ENCODE data around the gene RNF215.

The RNF215 gene

DNA sequence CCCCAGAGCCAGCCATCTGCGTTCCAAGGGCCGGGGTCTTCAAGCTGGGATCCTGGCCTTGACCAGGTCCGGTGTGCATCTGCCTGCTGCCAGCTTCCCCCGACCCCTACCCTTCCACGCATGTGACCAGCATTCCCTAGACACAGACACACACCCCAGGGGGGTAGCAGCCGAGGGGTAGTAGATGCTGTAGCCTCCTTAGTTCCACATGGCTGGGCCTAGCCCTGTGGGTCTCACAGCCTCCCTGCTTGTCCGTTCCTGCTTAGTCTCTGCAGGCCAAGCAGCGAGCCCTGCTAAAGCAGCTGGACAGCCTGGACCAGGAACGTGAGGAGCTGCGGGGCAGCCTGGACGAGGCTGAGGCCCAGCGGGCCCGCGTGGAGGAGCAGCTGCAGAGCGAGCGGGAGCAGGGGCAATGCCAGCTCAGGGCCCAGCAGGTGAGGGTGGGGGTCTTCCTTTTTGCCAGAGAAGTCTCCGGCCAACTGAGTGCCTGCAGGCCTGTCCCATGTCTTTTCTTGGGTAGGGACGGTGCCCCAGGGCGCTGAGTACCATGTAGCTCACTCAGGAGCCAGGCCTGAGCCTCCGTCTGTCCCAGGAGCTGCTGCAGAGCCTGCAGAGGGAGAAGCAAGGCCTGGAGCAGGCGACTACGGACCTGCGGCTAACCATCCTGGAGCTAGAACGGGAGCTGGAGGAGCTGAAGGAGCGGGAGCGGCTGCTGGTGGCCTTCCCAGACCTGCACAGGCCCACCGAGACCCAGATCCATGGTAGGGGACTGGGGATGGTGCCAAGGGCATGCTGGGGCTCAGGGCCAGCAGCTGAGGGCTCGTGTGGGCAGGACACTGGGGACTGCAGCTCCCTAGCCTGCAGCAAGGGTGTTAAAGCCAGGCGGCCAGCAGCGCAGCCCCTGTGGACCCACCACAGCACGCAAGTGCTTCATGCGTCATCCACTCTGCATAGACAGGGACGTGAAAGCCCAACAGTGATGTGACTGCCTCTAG lies 13.6 kb downstream of the RNF215 start:
- no peak overlapping the region for H3K9ac ChIP-seq (ENCODE audit: low read depth, low read length)
- H3K4me1 ChIP-seq (ENCODE audit: control insufficient read depth, insufficient read depth, low read length): no peaks in the 10 kb centered on the region
- no peak overlapping the region for H3K4me3 ChIP-seq (ENCODE audit: low read depth, low read length)
- H3K36me3 ChIP-seq (ENCODE audit: control insufficient read depth, insufficient read depth, low read length): peaks cover 15% of the 10 kb centered on the region
- no peaks in the 10 kb centered on the region for H3K9me3 ChIP-seq (ENCODE audit: control insufficient read depth, insufficient read depth, low read length)
- H3K27me3 ChIP-seq (ENCODE audit: control insufficient read depth, insufficient read depth, low read length): no peaks in the 10 kb centered on the region
- no peak overlapping the region for H3K27ac ChIP-seq (ENCODE audit: low read depth, low read length)

DNA sequence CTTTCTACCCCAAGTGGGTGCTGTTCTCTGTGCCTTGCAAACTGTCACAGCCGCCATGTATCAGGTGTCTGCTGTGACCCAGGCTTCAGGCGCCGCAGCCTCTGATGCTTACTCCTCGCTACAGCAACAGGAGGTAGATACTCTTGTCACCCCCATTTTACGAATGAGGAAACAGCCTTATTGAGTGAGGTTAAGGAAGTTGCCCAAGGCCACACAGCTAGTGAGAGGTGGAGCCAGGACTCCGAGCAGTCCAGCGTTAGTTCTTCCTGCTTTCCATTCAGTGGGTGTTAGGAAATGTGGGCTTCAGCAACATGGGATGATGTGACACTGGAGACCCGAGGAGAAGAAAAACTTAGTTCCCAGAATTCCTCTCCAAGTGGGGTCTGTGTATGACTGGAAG lies 14.3 kb downstream of the RNF215 start:
- H3K4me1 ChIP-seq (ENCODE audit: control insufficient read depth, insufficient read depth, low read length): no peaks in the 10 kb centered on the region
- H3K4me3 ChIP-seq (ENCODE audit: low read depth, low read length): no peak overlapping the region
- peaks cover 12% of the 10 kb centered on the region for H3K36me3 ChIP-seq (ENCODE audit: control insufficient read depth, insufficient read depth, low read length)
- H3K27ac ChIP-seq (ENCODE audit: low read depth, low read length): no peak overlapping the region
- H3K9me3 ChIP-seq (ENCODE audit: control insufficient read depth, insufficient read depth, low read length): no peaks in the 10 kb centered on the region
- no peak overlapping the region for H3K9ac ChIP-seq (ENCODE audit: low read depth, low read length)
- no peaks in the 10 kb centered on the region for H3K27me3 ChIP-seq (ENCODE audit: control insufficient read depth, insufficient read depth, low read length)

DNA sequence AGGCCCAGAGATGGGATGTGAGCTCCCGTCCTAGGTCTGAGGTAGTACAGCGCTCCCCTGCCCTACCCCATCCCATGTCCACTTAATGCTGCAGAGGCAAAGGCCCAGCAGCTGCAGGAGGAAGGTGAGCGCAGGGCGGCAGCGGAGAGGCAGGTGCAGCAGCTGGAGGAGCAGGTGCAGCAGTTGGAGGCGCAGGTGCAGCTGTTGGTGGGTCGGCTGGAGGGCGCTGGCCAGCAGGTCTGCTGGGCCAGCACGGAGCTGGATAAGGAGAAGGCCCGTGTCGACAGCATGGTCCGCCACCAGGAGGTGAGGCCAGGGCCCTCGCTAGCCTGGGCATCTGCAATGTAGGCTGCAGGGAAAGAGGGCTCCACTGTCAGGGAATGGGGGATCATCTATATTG lies 15.2 kb downstream of the RNF215 start:
- no peak overlapping the region for H3K9ac ChIP-seq (ENCODE audit: low read depth, low read length)
- no peak overlapping the region for H3K4me3 ChIP-seq (ENCODE audit: low read depth, low read length)
- H3K4me1 ChIP-seq (ENCODE audit: control insufficient read depth, insufficient read depth, low read length): no peaks in the 10 kb centered on the region
- no peaks in the 10 kb centered on the region for H3K27me3 ChIP-seq (ENCODE audit: control insufficient read depth, insufficient read depth, low read length)
- H3K27ac ChIP-seq (ENCODE audit: low read depth, low read length): no peak overlapping the region
- peaks cover 3% of the 10 kb centered on the region; the same call in 1 of the 2 replicates for H3K36me3 ChIP-seq (ENCODE audit: control insufficient read depth, insufficient read depth, low read length)
- no peaks in the 10 kb centered on the region for H3K9me3 ChIP-seq (ENCODE audit: control insufficient read depth, insufficient read depth, low read length)

DNA sequence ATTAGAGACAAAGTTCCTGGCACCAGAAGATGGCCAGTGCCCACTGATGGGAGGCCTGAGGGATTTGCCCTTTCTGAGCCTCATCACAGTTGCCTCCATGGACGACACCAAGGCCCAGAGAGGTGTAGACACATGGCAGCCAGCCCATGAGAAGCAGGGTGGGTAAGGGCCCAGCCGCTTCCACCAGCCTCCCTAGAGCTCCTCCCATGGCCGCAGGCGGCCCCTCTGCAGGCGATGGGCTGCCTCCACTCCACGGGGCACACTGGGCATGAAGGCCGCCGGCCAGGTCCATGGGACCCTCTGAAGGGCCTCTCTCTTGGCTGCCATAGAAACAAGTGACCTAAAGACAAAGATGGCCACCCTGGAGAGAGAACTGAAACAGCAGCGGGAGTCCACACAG lies 15.9 kb downstream of the RNF215 start:
- Histone ChIP-seq H3K27me3 (ENCODE audit: control insufficient read depth, insufficient read depth, low read length) (no peaks in the 10 kb centered on the region), H3K9me3 (ENCODE audit: control insufficient read depth, insufficient read depth, low read length) (no peaks in the 10 kb centered on the region), H3K27ac (ENCODE audit: low read depth, low read length) (no peak overlapping the region), H3K9ac (ENCODE audit: low read depth, low read length) (no peak overlapping the region), H3K36me3 (ENCODE audit: control insufficient read depth, insufficient read depth, low read length) (0 out of 2 replicates have a peak, but pooled peaks cover under 1% of the 10 kb centered on the region), H3K4me3 (ENCODE audit: low read depth, low read length) (no peak overlapping the region), H3K4me1 (ENCODE audit: control insufficient read depth, insufficient read depth, low read length) (no peaks in the 10 kb centered on the region)

DNA sequence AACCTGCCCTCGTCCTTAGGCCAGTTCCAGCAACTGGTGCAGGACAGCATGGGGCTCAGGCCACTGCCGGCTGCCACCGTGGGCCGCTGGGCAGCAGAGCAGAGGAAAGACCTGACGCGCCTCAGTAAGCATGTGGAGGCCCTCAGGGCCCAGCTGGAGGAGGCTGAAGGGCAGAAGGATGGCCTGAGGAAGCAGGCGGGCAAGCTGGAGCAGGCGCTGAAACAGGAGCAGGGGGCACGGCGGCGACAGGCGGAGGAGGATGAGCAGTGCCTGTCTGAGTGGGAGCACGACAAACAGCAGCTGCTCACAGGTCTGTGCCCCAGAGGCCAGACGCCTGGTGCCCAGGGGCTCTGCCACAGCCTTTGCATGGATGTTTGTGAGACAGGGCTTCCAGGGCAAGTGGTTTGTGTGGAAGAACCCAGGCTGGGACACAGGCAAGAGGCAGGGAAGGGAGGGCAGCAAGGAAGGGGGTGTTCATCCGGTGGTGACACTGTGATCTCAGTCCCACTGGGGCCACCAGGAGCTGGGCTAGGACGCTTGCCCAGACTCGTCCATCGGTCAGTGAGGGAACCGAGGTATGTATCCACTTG lies 16.5 kb downstream of the RNF215 start:
- H3K9ac ChIP-seq (ENCODE audit: low read depth, low read length): no peak overlapping the region
- H3K27ac ChIP-seq (ENCODE audit: low read depth, low read length): no peak overlapping the region
- H3K27me3 ChIP-seq (ENCODE audit: control insufficient read depth, insufficient read depth, low read length): no peaks in the 10 kb centered on the region
- H3K9me3 ChIP-seq (ENCODE audit: control insufficient read depth, insufficient read depth, low read length): no peaks in the 10 kb centered on the region
- no peaks in the 10 kb centered on the region for H3K4me1 ChIP-seq (ENCODE audit: control insufficient read depth, insufficient read depth, low read length)
- no peak overlapping the region for H3K4me3 ChIP-seq (ENCODE audit: low read depth, low read length)
- H3K36me3 ChIP-seq (ENCODE audit: control insufficient read depth, insufficient read depth, low read length): 0 out of 2 replicates have a peak, but pooled peaks cover 4% of the 10 kb centered on the region

DNA sequence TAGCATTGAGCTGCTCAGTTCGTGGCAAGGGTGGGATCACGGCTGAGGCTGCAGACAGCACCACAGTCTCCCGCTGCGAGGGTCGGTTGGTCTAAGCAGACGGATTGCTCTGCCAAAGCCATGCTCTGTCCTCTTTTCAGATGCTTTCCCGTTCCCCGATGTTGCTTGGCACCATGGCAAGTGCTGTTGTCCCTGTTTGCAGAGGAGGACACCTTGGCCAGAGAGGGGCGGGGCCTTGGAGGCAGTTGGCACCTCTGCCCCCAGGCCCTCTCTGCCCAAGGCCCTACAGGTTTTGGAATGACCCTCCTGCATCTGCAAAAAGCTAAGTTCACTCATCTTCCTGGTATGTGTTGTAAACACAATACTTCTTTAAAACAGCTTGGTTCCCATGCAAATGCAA lies 18.8 kb downstream of the RNF215 start:
- Histone ChIP-seq H3K9me3 (ENCODE audit: control insufficient read depth, insufficient read depth, low read length) (no peaks in the 10 kb centered on the region), H3K4me3 (ENCODE audit: low read depth, low read length) (no peak overlapping the region), H3K27ac (ENCODE audit: low read depth, low read length) (no peak overlapping the region), H3K9ac (ENCODE audit: low read depth, low read length) (no peak overlapping the region), H3K36me3 (ENCODE audit: control insufficient read depth, insufficient read depth, low read length) (0 out of 2 replicates have a peak, but pooled peaks cover 4% of the 10 kb centered on the region), H3K27me3 (ENCODE audit: control insufficient read depth, insufficient read depth, low read length) (no peaks in the 10 kb centered on the region), H3K4me1 (ENCODE audit: control insufficient read depth, insufficient read depth, low read length) (peaks cover under 1% of the 10 kb centered on the region; the same call in 1 of the 2 replicates)

DNA sequence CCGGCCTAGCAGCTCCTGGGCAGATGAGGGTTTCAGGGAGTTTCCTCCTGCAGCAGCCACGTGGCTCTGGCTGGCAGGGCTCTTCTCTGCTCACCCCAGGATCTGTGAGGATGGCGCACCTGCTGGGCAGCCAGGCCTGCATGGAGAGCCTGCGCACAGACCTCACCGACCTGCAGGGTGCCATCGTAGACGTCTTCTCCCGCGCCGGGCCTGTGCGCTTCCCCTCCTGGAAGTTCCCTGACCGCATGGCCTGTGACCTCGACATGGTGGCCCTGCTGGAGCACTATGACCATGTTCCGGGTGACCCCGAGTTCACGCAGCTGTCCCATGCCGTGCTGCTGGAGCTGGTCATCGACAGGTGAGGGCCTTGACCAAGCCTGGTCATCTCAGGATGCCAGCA lies 21.3 kb downstream of the RNF215 start:
- H3K36me3 ChIP-seq (ENCODE audit: control insufficient read depth, insufficient read depth, low read length): 0 out of 2 replicates have a peak, but pooled peaks cover 4% of the 10 kb centered on the region
- H3K27me3 ChIP-seq (ENCODE audit: control insufficient read depth, insufficient read depth, low read length): no peaks in the 10 kb centered on the region
- no peak overlapping the region for H3K4me3 ChIP-seq (ENCODE audit: low read depth, low read length)
- peaks cover 12% of the 10 kb centered on the region for H3K4me1 ChIP-seq (ENCODE audit: control insufficient read depth, insufficient read depth, low read length)
- H3K27ac ChIP-seq (ENCODE audit: low read depth, low read length): no peak overlapping the region
- H3K9ac ChIP-seq (ENCODE audit: low read depth, low read length): no peak overlapping the region
- no peaks in the 10 kb centered on the region for H3K9me3 ChIP-seq (ENCODE audit: control insufficient read depth, insufficient read depth, low read length)

DNA sequence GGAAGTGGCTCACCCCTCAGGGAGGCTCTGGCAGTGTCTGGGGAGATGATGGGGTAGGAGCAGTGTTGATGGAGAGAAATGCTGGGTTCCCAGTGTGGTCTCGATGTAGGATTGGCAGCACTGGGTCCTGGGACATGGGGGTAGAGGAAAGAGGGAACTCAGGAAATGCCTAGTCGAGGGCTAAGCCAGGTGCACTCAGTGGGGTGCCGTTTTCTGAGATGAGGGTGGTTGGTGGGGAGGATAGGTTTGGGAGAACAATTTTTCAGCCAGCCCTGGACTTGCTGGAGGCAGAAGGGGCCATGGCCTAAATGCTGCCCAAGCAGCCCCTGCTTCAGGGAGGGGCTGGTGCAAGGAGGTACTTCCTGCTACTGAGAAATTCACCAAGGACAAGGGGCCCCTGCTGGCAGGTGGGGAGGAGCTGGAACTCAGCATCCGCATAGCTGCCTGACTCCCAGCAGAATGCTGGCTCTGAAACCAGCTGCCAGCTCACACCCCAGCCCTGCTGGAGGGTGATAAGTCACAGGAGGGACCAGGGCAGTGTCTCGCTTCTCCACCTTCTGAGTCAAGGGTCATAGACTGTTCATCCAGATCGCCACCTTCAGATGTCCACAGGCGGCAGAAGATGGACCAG lies 24.4 kb downstream of the RNF215 start:
- 0 out of 2 replicates have a peak, but pooled peaks cover 7% of the 10 kb centered on the region for H3K36me3 ChIP-seq (ENCODE audit: control insufficient read depth, insufficient read depth, low read length)
- H3K9ac ChIP-seq (ENCODE audit: low read depth, low read length): no peak overlapping the region
- H3K4me3 ChIP-seq (ENCODE audit: low read depth, low read length): no peak overlapping the region
- no peaks in the 10 kb centered on the region for H3K27me3 ChIP-seq (ENCODE audit: control insufficient read depth, insufficient read depth, low read length)
- H3K27ac ChIP-seq (ENCODE audit: low read depth, low read length): peak overlapping the region; percentile 50
- peaks cover 20% of the 10 kb centered on the region for H3K4me1 ChIP-seq (ENCODE audit: control insufficient read depth, insufficient read depth, low read length)
- no peaks in the 10 kb centered on the region for H3K9me3 ChIP-seq (ENCODE audit: control insufficient read depth, insufficient read depth, low read length)

DNA sequence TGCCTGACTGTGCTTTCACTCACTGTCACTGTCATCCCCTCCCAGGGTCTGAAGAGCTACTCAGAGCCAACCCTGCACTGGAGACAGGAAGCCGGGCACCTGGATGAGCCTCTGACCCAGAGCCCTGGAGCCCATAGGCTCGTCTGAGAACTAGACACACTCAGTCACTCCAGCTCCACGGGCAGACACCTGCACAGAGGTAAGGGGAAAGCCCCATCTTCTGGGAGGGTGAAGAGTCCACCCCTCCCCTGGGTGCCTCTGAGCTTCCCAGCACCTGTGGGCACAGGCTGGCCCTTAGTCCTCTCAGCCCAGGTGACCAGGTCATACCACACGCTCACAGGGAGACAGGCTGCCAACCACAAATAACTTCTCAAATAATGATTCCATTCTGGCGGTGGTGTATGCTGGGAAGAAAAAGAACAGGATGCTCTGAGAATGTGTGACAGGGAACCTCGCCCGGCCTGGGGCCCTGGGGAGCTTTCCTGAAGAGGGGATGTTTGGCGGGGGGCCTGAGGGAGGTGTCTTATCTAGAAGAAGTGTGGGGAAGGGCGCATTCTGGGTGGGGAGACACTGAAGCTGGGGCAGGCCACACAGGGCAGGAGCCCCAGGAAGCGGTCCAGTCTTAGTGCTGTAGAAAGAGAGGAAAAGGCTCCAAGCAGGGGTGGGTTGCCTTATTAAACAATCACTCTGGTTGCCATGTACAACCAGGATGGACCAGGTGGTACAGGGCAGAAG lies 25.1 kb downstream of the RNF215 start:
- peaks cover 22% of the 10 kb centered on the region for H3K4me1 ChIP-seq (ENCODE audit: control insufficient read depth, insufficient read depth, low read length)
- 0 out of 2 replicates have a peak, but pooled peaks cover 7% of the 10 kb centered on the region for H3K36me3 ChIP-seq (ENCODE audit: control insufficient read depth, insufficient read depth, low read length)
- peak overlapping the region; percentile 27 for H3K27ac ChIP-seq (ENCODE audit: low read depth, low read length)
- no peak overlapping the region for H3K9ac ChIP-seq (ENCODE audit: low read depth, low read length)
- no peaks in the 10 kb centered on the region for H3K27me3 ChIP-seq (ENCODE audit: control insufficient read depth, insufficient read depth, low read length)
- no peaks in the 10 kb centered on the region for H3K9me3 ChIP-seq (ENCODE audit: control insufficient read depth, insufficient read depth, low read length)
- no peak overlapping the region for H3K4me3 ChIP-seq (ENCODE audit: low read depth, low read length)

DNA sequence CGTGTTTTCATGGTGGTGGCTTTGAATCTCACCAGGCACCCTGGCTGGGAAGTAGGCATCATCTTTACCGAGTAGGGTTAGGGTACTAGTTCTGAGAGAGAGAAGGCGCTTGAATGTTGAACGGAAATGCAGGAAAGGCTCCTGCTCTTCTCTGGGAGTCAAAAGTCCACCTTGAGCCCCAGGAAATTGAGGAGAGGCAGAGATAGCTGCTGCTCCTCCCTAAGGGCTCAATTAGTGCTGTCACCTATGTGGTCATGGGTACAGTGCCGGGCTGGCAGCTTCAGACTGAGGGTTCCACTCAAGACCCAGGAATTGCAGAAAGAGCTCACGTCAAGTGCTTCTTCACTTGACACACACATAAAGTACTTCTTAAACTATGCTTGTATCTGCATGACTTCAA lies 28.7 kb downstream of the RNF215 start:
- Histone ChIP-seq H3K4me1 (ENCODE audit: control insufficient read depth, insufficient read depth, low read length) (peaks cover 22% of the 10 kb centered on the region), H3K4me3 (ENCODE audit: low read depth, low read length) (no peak overlapping the region; the same call in 1 of the 2 replicates), H3K36me3 (ENCODE audit: control insufficient read depth, insufficient read depth, low read length) (peaks cover 14% of the 10 kb centered on the region)

More for the DNA sequence above, 28.7 kb downstream of the RNF215 start:
- no peak overlapping the region for H3K27ac ChIP-seq (ENCODE audit: low read depth, low read length)
- H3K9me3 ChIP-seq (ENCODE audit: control insufficient read depth, insufficient read depth, low read length): no peaks in the 10 kb centered on the region
- H3K27me3 ChIP-seq (ENCODE audit: control insufficient read depth, insufficient read depth, low read length): no peaks in the 10 kb centered on the region
- H3K9ac ChIP-seq (ENCODE audit: low read depth, low read length): no peak overlapping the region
